Measurements from ENCODE around the gene HDAC5.

HDAC5 gene

DNA sequence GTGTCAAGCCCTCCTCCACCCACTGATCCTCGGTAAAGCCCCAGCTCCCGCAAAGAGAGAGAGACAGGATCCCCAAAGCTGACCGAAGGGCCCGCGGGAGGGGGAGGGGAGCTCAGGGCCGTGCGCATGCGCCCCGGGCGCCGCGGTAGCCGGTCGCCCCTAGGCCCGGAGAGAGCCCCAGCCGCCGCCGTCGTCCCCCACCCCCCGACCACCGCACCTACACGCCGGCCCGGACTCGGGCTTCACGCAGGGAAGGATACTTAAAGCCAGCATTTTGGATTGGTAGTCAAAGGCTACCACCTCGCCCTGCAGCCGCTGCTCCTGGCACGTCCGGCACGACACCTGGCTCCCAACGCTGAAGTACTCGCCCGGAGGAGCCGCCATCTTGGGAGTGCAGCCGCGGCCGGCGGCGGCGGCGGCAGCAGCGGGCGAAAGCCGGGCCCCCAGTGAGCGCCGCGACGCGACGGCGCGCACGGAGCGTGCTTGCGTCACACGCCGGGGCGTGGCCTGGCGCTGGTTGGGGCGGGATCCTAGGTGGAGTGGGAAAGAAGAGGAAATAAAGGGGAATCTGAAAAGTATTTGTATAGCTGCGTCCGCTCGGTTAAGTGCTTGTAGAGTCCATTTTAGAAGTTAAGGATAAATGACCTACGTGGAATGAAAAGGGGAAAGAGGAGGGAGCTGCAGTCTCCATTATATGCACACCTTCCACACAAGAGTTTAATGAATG lies 57.1 kb downstream of the HDAC5 start, which contains the start of gene LSM12:
Gene LSM12, minus strand, starts transcription at position 468 of the 727 bp plus-strand sequence. Its CDS starts 84 bp downstream, at position 384.
- H3K79me2 ChIP-seq (ENCODE audit: insufficient read depth, low read depth) = peaks cover 51% of the 10 kb centered on the region

DNA sequence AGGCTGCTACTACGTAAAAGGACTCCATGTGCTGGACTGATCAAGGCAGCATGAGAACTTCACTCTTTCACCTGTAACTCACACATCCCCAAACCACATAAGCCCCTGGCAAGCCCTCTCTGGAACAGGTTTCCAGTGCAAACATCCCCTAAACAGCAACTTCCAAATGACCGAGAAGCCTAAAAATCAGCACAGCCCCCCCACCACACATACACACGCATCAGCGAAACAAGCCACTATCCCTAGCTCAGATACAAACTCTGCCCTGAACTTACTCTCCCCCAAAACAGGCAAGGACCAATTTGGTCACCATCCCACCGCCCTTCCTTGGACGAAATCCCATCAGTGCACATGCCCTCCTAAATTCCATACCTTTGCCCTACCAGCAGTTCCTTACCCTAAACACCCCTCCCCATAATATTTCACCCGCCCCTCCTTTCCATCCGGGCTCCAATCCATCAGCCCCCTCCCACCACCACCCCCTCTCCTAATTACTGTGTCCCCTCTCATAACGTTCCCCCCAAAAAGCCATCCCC lies 57.7 kb downstream of the HDAC5 start:
- H3K79me2 ChIP-seq (ENCODE audit: insufficient read depth, low read depth) = peaks cover 57% of the 10 kb centered on the region
- H3K36me3 ChIP-seq (ENCODE audit: insufficient read depth) = peaks cover 13% of the 10 kb centered on the region; the same call in 1 of the 2 replicates
- peak overlapping the region; percentile 94 for H3K27ac ChIP-seq
- peak overlapping the region; percentile 93 for H3K4me2 ChIP-seq
- no peak for TF ChIP-seq CTCF (conservative IDR thresholded peaks at IDR 0.05; ENCODE audit: low read depth, low read length)
- H4K20me1 ChIP-seq (ENCODE audit: insufficient read depth) = peaks cover 6% of the 10 kb centered on the region; the same call in 1 of the 2 replicates
- H3K4me3 ChIP-seq (IDR thresholded peaks at IDR 0.05; ENCODE audit: insufficient read depth, low read depth, low read length) = peak overlapping the region; percentile 51
- H3K9ac ChIP-seq = peak overlapping the region; percentile 92
- no peaks in the 10 kb centered on the region for H3K27me3 ChIP-seq (ENCODE audit: insufficient read depth, low read depth)
- H2AFZ ChIP-seq (ENCODE audit: low read depth) = peak overlapping the region; percentile 51; the same call in 1 of the 2 replicates
- H3K4me1 ChIP-seq (ENCODE audit: low read depth, poor library complexity, severe bottlenecking) = peaks cover 40% of the 10 kb centered on the region

More for the DNA sequence above, 57.1 kb downstream of the HDAC5 start, which contains the start of gene LSM12:
- Histone ChIP-seq H3K27me3 (ENCODE audit: insufficient read depth, low read depth) (no peaks in the 10 kb centered on the region), H3K4me1 (ENCODE audit: low read depth, poor library complexity, severe bottlenecking) (peaks cover 41% of the 10 kb centered on the region), H3K4me2 (peak within 1 kb of the TSS; percentile 93), H4K20me1 (ENCODE audit: insufficient read depth) (peaks cover 6% of the 10 kb centered on the region; the same call in 1 of the 2 replicates), H3K4me3 (IDR thresholded peaks at IDR 0.05; ENCODE audit: insufficient read depth, low read depth, low read length) (peak within 1 kb of the TSS; percentile 51), H3K36me3 (ENCODE audit: insufficient read depth) (peaks cover 13% of the 10 kb centered on the region; the same call in 1 of the 2 replicates), H3K27ac (peak within 1 kb of the TSS; percentile 94), H2AFZ (ENCODE audit: low read depth) (peak within 1 kb of the TSS; percentile 51; the same call in 1 of the 2 replicates), H3K9ac (peak within 1 kb of the TSS; percentile 92)
- TF ChIP-seq CTCF (conservative IDR thresholded peaks at IDR 0.05; ENCODE audit: low read depth, low read length) = no peak

- Histone ChIP-seq H3K27me3 (ENCODE audit: insufficient read depth, low read depth) (no peaks in the 10 kb centered on the region), H3K4me2 (no peak overlapping the region), H2AFZ (ENCODE audit: low read depth) (no peak overlapping the region), H3K36me3 (ENCODE audit: insufficient read depth) (peaks cover 21% of the 10 kb centered on the region; the same call in 1 of the 2 replicates), H4K20me1 (ENCODE audit: insufficient read depth) (peaks cover 6% of the 10 kb centered on the region; the same call in 1 of the 2 replicates), H3K9ac (no peak overlapping the region), H3K27ac (no peak overlapping the region), H3K4me3 (IDR thresholded peaks at IDR 0.05; ENCODE audit: insufficient read depth, low read depth, low read length) (no peak overlapping the region), H3K79me2 (ENCODE audit: insufficient read depth, low read depth) (peaks cover 75% of the 10 kb centered on the region), H3K4me1 (ENCODE audit: low read depth, poor library complexity, severe bottlenecking) (peaks cover 30% of the 10 kb centered on the region)
- TF ChIP-seq CTCF (conservative IDR thresholded peaks at IDR 0.05; ENCODE audit: low read depth, low read length) = no peak
Measured at GRCh38 chr17:44063704-44064639, 59.5 kb downstream of the HDAC5 start.

DNA sequence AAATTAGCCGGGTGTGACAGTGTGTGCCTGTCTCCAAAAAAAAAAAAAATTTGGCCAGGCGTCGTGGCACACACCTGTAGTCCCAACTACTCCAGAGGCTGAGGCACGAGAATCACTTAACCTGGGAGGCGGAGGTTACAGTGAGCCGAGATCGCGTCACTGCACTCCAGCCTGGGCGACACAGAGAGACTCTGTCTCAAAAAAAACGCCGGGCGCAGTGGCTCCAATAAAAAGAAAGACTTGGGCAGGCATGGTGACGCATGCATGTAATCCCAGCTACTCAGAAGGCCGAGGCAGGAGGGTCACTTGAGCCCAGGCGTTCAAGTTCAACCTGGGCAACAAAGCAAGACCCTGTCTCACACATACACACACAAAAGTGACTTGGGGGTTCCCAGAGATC lies 60.6 kb downstream of the HDAC5 start:
- no peak overlapping the region for H3K27ac ChIP-seq
- peaks cover 84% of the 10 kb centered on the region for H3K79me2 ChIP-seq (ENCODE audit: insufficient read depth, low read depth)
- TF ChIP-seq CTCF (conservative IDR thresholded peaks at IDR 0.05; ENCODE audit: low read depth, low read length) = no peak
- H4K20me1 ChIP-seq (ENCODE audit: insufficient read depth) = peaks cover 6% of the 10 kb centered on the region; the same call in 1 of the 2 replicates
- H3K9ac ChIP-seq = no peak overlapping the region
- H3K4me3 ChIP-seq (IDR thresholded peaks at IDR 0.05; ENCODE audit: insufficient read depth, low read depth, low read length) = no peak overlapping the region
- peaks cover 29% of the 10 kb centered on the region; the same call in 1 of the 2 replicates for H3K36me3 ChIP-seq (ENCODE audit: insufficient read depth)
- no peak overlapping the region for H3K4me2 ChIP-seq
- peaks cover 30% of the 10 kb centered on the region for H3K4me1 ChIP-seq (ENCODE audit: low read depth, poor library complexity, severe bottlenecking)
- no peak overlapping the region for H2AFZ ChIP-seq (ENCODE audit: low read depth)
- no peaks in the 10 kb centered on the region for H3K27me3 ChIP-seq (ENCODE audit: insufficient read depth, low read depth)

Data from KMS-11 (cell line).